Spleen (tissue), 11 donors: ENCODE measurements around the gene FAAP24. TPM values are rescaled to one million over a fixed set of nuclear protein-coding genes. Genes with fewer than 3 reads are reported as not detected.
"Not testable (repeated sequence)": the region's sequence is repeated elsewhere in the genome, so short reads cannot be mapped to it uniquely, and the experiment has no call there.

Experiments used
- DNase-seq: peaks from one replicate; pipeline ENCODE4 v3.0.0-alpha.2; 2020
- H3K27ac ChIP-seq, 8 donors: fragments of 200-600 bp; sonication (generic) in 7 of 8; 1 replicate in 4 of 8; 2 replicates in 4 of 8; pipeline versions ENCODE4 v1.5.0 to v1.8.0; 2016 to 2021; ENCODE audit warnings: inconsistent platforms in 4 of 8, mild to moderate bottlenecking in 4 of 8, moderate library complexity in 1 of 8
- H3K27me3 ChIP-seq, 7 donors: fragments of 200-600 bp; sonication (generic) in 6 of 7; replicated peaks in 1 of 7; 1 replicate in 4 of 7; 2 replicates in 3 of 7; pipeline versions ENCODE4 v1.5.0 to v1.8.0; 2016 to 2021; ENCODE audit warnings: inconsistent platforms in 3 of 7, mild to moderate bottlenecking in 1 of 7
- H3K36me3 ChIP-seq, 6 donors: fragments of 200-600 bp; sonication (generic) in 5 of 6; 1 replicate in 4 of 6; 2 replicates in 2 of 6; pipeline versions ENCODE4 v1.5.0 to v1.8.0; 2016 to 2021; ENCODE audit warnings: inconsistent platforms in 2 of 6
- H3K4me1 ChIP-seq, 6 donors: fragments of 200-600 bp; sonication (generic) in 5 of 6; 1 replicate in 3 of 6; 2 replicates in 3 of 6; pipeline versions ENCODE4 v1.5.0 to v1.8.0; 2016 to 2021; ENCODE audit warnings: inconsistent platforms in 3 of 6
- H3K4me3 ChIP-seq, 8 donors: fragments of 200-600 bp; sonication (generic) in 7 of 8; 1 replicate in 4 of 8; 2 replicates in 4 of 8; pipeline versions ENCODE4 v1.5.0 to v1.8.0; 2016 to 2021; ENCODE audit warnings: inconsistent platforms in 4 of 8, mild to moderate bottlenecking in 4 of 8, moderate library complexity in 2 of 8
- H3K9me3 ChIP-seq, 8 donors: fragments of 200-600 bp; sonication (generic) in 7 of 8; 1 replicate in 4 of 8; 2 replicates in 4 of 8; pipeline versions ENCODE4 v1.5.0 to v1.8.0; 2016 to 2021; ENCODE audit warnings: inconsistent platforms in 4 of 8
- CTCF ChIP-seq, 11 experiments: fragments of 200-600 bp in 7 of 11; fragments of 450-650 bp in 4 of 11; sonication (generic) in 4 of 11; IDR thresholded peaks in 8 of 11; conservative IDR thresholded peaks in 3 of 11; 1 replicate in 7 of 11; 2 replicates in 4 of 11; pipeline versions ENCODE4 v1.4.0 to v1.8.0; 2016 to 2021; ENCODE audit warnings: antibody characterized with exemption in 11 of 11, inconsistent platforms in 4 of 11, mild to moderate bottlenecking in 1 of 11
- POLR2A ChIP-seq, 3 donors: fragments of 450-650 bp; IDR thresholded peaks; one replicate each; pipeline ENCODE4 v1.5.1; 2017; ENCODE audit warnings: antibody characterized with exemption in 3 of 3, mild to moderate bottlenecking in 1 of 3
- POLR2AphosphoS5 ChIP-seq, 3 donors: sonication (generic); formaldehyde crosslinking; IDR thresholded peaks; one replicate each; pipeline ENCODE4 v1.5.1; 2017; ENCODE audit warnings: antibody characterized with exemption in 3 of 3
- WGBS, 5 donors: extraction: QIAGEN DNeasy Blood & Tissue Kit in 3 of 5; methylation state at CpG; one replicate each; pipeline versions ENCODE4 v1.1.5 to v1.1.7; 2013 to 2018; 5-methylcytosine and 5-hydroxymethylcytosine counted together
- intact Hi-C: fragments of 100-400 bp; cut with DNase I; formaldehyde crosslinking; loops from one replicate; pipeline ENCODE4 v1.15.0; 2023; ENCODE audit warnings: low total_unique reads
- polyA plus RNA-seq, 3 donors: library from polyadenylated mRNA; stranded (reverse); fragments of 200-250 nt; gene quantifications; one replicate each; pipeline ENCODE4 v1.2.1, GENCODE V29; 2013
- total RNA-seq, 7 donors: library from RNA; depleted of rRNA in 3 of 7; stranded (reverse); fragments of >200 nt in 3 of 7; fragmentation: NEBNext Ultra II Directional in 4 of 7; extraction: Animal tissue kit (Norgen Biotek cat#: 25700) in 4 of 7; gene quantifications; one replicate each; pipeline versions ENCODE4 v1.1.0 to v1.2.1, GENCODE V29; 2016 to 2021
- donor health status: healthy with polysubstance abuse.
- donor health status: DM: no; HTN: no; CAD: no; lungs with moderate emphysema.
- donor health status: DM: no; HTN: no; CAD: no.
- donor health status: Bipolar disorder and iron deficiency.
- donor health status: healthy.
- donor health status: DM: no; HTN: no; CAD: no.
- donor health status: DM: yes; HTN: yes; CAD: no.

The FAAP24 gene
- total and polyA plus RNA-seq, 10 donors: 1.3 to 5.1 (median 2.4) TPM

GRCh38 chr19:32933571-32933970 is 38.5 kb upstream of the FAAP24 start:
- peaks cover 0 to 99% (median 51%) of the 10 kb centered on the region in 6 donors for H3K36me3 ChIP-seq
- peaks cover 0 to 7% (median 4%) of the 10 kb centered on the region in 8 donors for H3K9me3 ChIP-seq
- no peak overlapping the region for H3K27ac ChIP-seq
- 90 to 94% (median 91%) methylated on average over 3 of the region's 3 CpGs for WGBS, 5 donors
- H3K27me3 ChIP-seq: no peaks in the 10 kb centered on the region
- H3K4me1 ChIP-seq: no peaks in the 10 kb centered on the region
- DNase-seq: no peak
- no peak overlapping the region for H3K4me3 ChIP-seq
- intact Hi-C loops: no loop called here
- TF ChIP-seq POLR2A (IDR thresholded peaks at IDR 0.05) (no peak), CTCF (IDR thresholded peaks at IDR 0.05 in 8 of 11, conservative IDR thresholded peaks at IDR 0.05 in 3 of 11) (no peak), POLR2AphosphoS5 (IDR thresholded peaks at IDR 0.05) (no peak)

- TF ChIP-seq CTCF (IDR thresholded peaks at IDR 0.05 in 8 of 11, conservative IDR thresholded peaks at IDR 0.05 in 3 of 11): no peak
- no peak for TF ChIP-seq POLR2AphosphoS5 (IDR thresholded peaks at IDR 0.05)
- no peak for TF ChIP-seq POLR2A (IDR thresholded peaks at IDR 0.05)
- intact Hi-C loops: no loop called here
- Histone ChIP-seq H3K27ac (no peak overlapping the region), H3K9me3 (no peaks in the 10 kb centered on the region), H3K36me3 (peaks cover 0 to 99% (median 37%) of the 10 kb centered on the region in 6 donors), H3K4me3 (no peak overlapping the region), H3K4me1 (no peaks in the 10 kb centered on the region), H3K27me3 (no peaks in the 10 kb centered on the region)
- no peak for DNase-seq
- WGBS, 5 donors: 80 to 98% (median 91%) methylated on average over 5 to 9 of the region's 9 CpGs
These were observed 36.4 kb upstream of the FAAP24 start for GRCh38 chr19:32935629-32936028.

GRCh38 chr19:32936065-32936464 is 36.0 kb upstream of the FAAP24 start:
- H3K27me3 ChIP-seq: no peaks in the 10 kb centered on the region
- intact Hi-C loops: no loop called here
- H3K27ac ChIP-seq: no peak overlapping the region
- peaks cover 0 to 99% (median 33%) of the 10 kb centered on the region in 6 donors for H3K36me3 ChIP-seq
- no peak overlapping the region for H3K4me3 ChIP-seq
- no peak for DNase-seq
- TF ChIP-seq CTCF (IDR thresholded peaks at IDR 0.05 in 8 of 11, conservative IDR thresholded peaks at IDR 0.05 in 3 of 11) (no peak), POLR2A (IDR thresholded peaks at IDR 0.05) (no peak), POLR2AphosphoS5 (IDR thresholded peaks at IDR 0.05) (no peak)
- WGBS, 5 donors: 93 to 100% (median 97%) methylated on average over 3 to 8 of the region's 8 CpGs
- H3K9me3 ChIP-seq: no peaks in the 10 kb centered on the region
- H3K4me1 ChIP-seq: no peaks in the 10 kb centered on the region

DNA sequence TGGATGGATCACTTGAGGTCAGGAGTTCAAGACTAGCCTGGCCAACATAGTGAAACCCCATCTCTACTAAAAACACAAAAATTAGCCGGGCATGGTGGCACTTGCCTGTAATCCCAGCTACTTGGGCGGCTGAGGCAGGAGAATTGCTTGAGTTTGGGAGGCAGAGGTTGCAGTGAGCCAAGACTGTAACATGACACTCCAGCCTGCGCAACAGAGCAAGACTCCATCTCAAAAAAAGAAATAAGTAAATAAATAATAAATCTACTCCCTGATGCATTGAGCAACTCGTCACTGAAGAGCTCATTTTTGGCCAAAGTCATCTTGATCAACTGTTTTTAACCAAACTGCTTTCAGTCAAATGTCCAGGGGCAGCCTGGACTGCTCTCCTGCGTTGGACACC is 30.8 kb upstream of the FAAP24 start:
- WGBS, 5 donors: 93 to 97% (median 95%) methylated on average over 5 of the region's 5 CpGs
- H3K27me3 ChIP-seq, H3K4me3 ChIP-seq, DNase-seq, H3K4me1 ChIP-seq, intact Hi-C loops, H3K9me3 ChIP-seq, H3K27ac ChIP-seq: not testable (repeated sequence)
- peaks cover 0 to 100% (median 36%) of the 10 kb centered on the region in 6 donors for H3K36me3 ChIP-seq

- H3K4me1 ChIP-seq: no peaks in the 10 kb centered on the region
- peaks cover 0 to 12% (median 0%) of the 10 kb centered on the region in 8 donors for H3K9me3 ChIP-seq
- TF ChIP-seq POLR2A (IDR thresholded peaks at IDR 0.05) (no peak), POLR2AphosphoS5 (IDR thresholded peaks at IDR 0.05) (no peak), CTCF (IDR thresholded peaks at IDR 0.05 in 8 of 11, conservative IDR thresholded peaks at IDR 0.05 in 3 of 11) (no peak)
- WGBS, 5 donors: 59 to 90% (median 73%) methylated on average over 3 of the region's 3 CpGs
- intact Hi-C loops: no loop called here
- H3K27me3 ChIP-seq: no peaks in the 10 kb centered on the region
- DNase-seq: no peak
- peaks cover 0 to 100% (median 54%) of the 10 kb centered on the region in 6 donors for H3K36me3 ChIP-seq
- H3K27ac ChIP-seq: no peak overlapping the region
- no peak overlapping the region for H3K4me3 ChIP-seq
These were observed 26.8 kb upstream of the FAAP24 start for GRCh38 chr19:32945260-32945659.
